Right kidney (tissue), 9 donors: ENCODE measurements around the gene RNU6-1.
A peak's percentile ranks its signal among the peaks of the same experiment; 100 is the strongest.

Experiments
- DNase-seq: peaks from one replicate; pipeline ENCODE4 v3.0.0-alpha.2; 2016
- long read RNA-seq, 8 donors: transcript quantifications; one replicate each; lab custom pipeline, GENCODE V29; 2026

The RNU6-1 gene
- long read RNA-seq, donor 1: 0 reads
- long read RNA-seq, donor 2, partial matches to known transcripts: 0 of 1 reads
- long read RNA-seq, donor 2, other reads (novel, unspliced or antisense): 0 of 1 reads
- long read RNA-seq, donor 3: 0 reads
- long read RNA-seq, donor 4: 0 reads
- long read RNA-seq, donor 5: 0 reads
- long read RNA-seq, donor 6: 0 reads
- long read RNA-seq, donor 7: 0 reads
- long read RNA-seq, donor 8: 0 reads

- peak; percentile 97 for DNase-seq
Measured at GRCh38 chr15:67839929-67840748, at the start of gene RNU6-1. RNU6-1 (minus strand) TSS chr15:67840045.

GRCh38 chr15:67887776-67888175, 47.9 kb upstream of the RNU6-1 start:
- DNase-seq: no peak

- DNase-seq: no peak
Measured at GRCh38 chr15:67885861-67886260, 46.0 kb upstream of the RNU6-1 start.

- DNase-seq: no peak
Measured at GRCh38 chr15:67885175-67885523, 45.3 kb upstream of the RNU6-1 start.

- DNase-seq: peak; percentile 72
Measured at GRCh38 chr15:67884514-67885174, 44.8 kb upstream of the RNU6-1 start.

GRCh38 chr15:67884009-67884408, 44.2 kb upstream of the RNU6-1 start:
- DNase-seq: no peak

GRCh38 chr15:67883234-67883773, 43.5 kb upstream of the RNU6-1 start:
- peak; percentile 33 for DNase-seq

- no peak for DNase-seq
Measured at GRCh38 chr15:67882487-67883233, 42.8 kb upstream of the RNU6-1 start.

- DNase-seq: no peak
Measured at GRCh38 chr15:67880651-67881182, 40.9 kb upstream of the RNU6-1 start.

GRCh38 chr15:67879440-67880129, 39.7 kb upstream of the RNU6-1 start:
- DNase-seq: no peak

GRCh38 chr15:67878712-67879206, 38.9 kb upstream of the RNU6-1 start:
- DNase-seq: no peak

- DNase-seq: no peak
Measured at GRCh38 chr15:67873777-67874176, 33.9 kb upstream of the RNU6-1 start.

GRCh38 chr15:67870868-67871408, 31.1 kb upstream of the RNU6-1 start:
- DNase-seq: no peak

GRCh38 chr15:67869701-67870100, 29.9 kb upstream of the RNU6-1 start:
- no peak for DNase-seq

GRCh38 chr15:67865766-67866165, 25.9 kb upstream of the RNU6-1 start:
- no peak for DNase-seq

- DNase-seq: no peak
Measured at GRCh38 chr15:67865331-67865730, 25.5 kb upstream of the RNU6-1 start.

- DNase-seq: peak; percentile 87
Measured at GRCh38 chr15:67863442-67863987, 23.7 kb upstream of the RNU6-1 start.

- DNase-seq: no peak
Measured at GRCh38 chr15:67862750-67863441, 23.1 kb upstream of the RNU6-1 start.

- DNase-seq: no peak
Measured at GRCh38 chr15:67861983-67862382, 22.1 kb upstream of the RNU6-1 start.

GRCh38 chr15:67859331-67859946, 19.6 kb upstream of the RNU6-1 start:
- DNase-seq: no peak
